Measurements from ENCODE around the gene SPINT2.

DNA sequence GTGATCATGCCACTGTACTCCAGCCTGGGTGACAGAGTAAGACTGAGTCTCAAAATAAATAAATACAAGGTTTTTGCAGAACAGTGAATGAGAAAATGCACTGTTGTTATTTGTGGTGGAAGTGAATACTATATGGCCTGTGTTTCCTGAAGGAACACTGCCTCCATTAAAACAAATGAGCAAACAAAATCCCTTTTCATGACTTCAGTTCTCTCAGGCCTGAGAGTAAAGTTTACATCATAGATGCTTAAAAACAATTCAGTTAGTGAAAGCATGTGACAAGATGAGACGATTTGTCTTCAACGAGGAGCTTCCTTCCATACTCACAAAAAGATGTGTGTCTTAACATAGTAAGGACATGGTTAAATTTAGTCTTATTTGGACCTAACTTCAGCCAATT is 14.4 kb downstream of the SPINT2 start:
- TF ChIP-seq CTCF (IDR thresholded peaks at IDR 0.05) = no peak
- no peak for TF ChIP-seq POLR2AphosphoS5 (IDR thresholded peaks at IDR 0.05)
- no peak for TF ChIP-seq POLR2A (IDR thresholded peaks at IDR 0.05)
